ENCODE results near the gene RIOK3.
A peak's percentile ranks its signal among the peaks of the same experiment; 100 is the strongest.
"Not testable (repeated sequence)": the region's sequence is repeated elsewhere in the genome, so short reads cannot be mapped to it uniquely, and the experiment has no call there.

Gene RIOK3

GRCh38 chr18:23452728-23453679 is at the start of gene RIOK3:
RIOK3 (plus strand) TSS chr18:23453287; CDS start chr18:23453440, 153 bp downstream.
- peak; percentile 96 for FAIRE-seq

- no peak for FAIRE-seq
These were observed 49.8 kb upstream of the RIOK3 start for GRCh38 chr18:23403310-23403709.

GRCh38 chr18:23405636-23406035 is 47.5 kb upstream of the RIOK3 start:
- no peak for FAIRE-seq

GRCh38 chr18:23406271-23406787 is 46.8 kb upstream of the RIOK3 start:
- FAIRE-seq, result no peak

- no peak for FAIRE-seq
These were observed 40.6 kb upstream of the RIOK3 start for GRCh38 chr18:23412351-23412964.

- FAIRE-seq, result no peak
These were observed 37.6 kb upstream of the RIOK3 start for GRCh38 chr18:23415515-23415914.

- FAIRE-seq, result no peak
These were observed 36.8 kb upstream of the RIOK3 start for GRCh38 chr18:23416298-23416697.

- FAIRE-seq, result no peak
These were observed 31.8 kb upstream of the RIOK3 start for GRCh38 chr18:23421277-23421676.

- FAIRE-seq, result no peak
These were observed 30.2 kb upstream of the RIOK3 start for GRCh38 chr18:23422751-23423418.

- FAIRE-seq, result no peak
These were observed 28.5 kb upstream of the RIOK3 start for GRCh38 chr18:23424616-23425015.

GRCh38 chr18:23428821-23429220 is 24.3 kb upstream of the RIOK3 start:
- no peak for FAIRE-seq

- not testable (repeated sequence) for FAIRE-seq
These were observed 23.5 kb upstream of the RIOK3 start for GRCh38 chr18:23429538-23429937.

- no peak for FAIRE-seq
These were observed 19.7 kb upstream of the RIOK3 start for GRCh38 chr18:23433360-23433759.

GRCh38 chr18:23437357-23438045 is 15.6 kb upstream of the RIOK3 start:
- peak; percentile 82 for FAIRE-seq

- no peak for FAIRE-seq
These were observed 15.1 kb upstream of the RIOK3 start for GRCh38 chr18:23438046-23438377.

GRCh38 chr18:23438608-23439366 is 14.3 kb upstream of the RIOK3 start:
- FAIRE-seq, result no peak

GRCh38 chr18:23440131-23440530 is 13.0 kb upstream of the RIOK3 start:
- FAIRE-seq, result no peak

GRCh38 chr18:23442958-23443357 is 10.1 kb upstream of the RIOK3 start:
- FAIRE-seq, result no peak

- no peak for FAIRE-seq
These were observed 4.8 kb upstream of the RIOK3 start for GRCh38 chr18:23448291-23448690.

GRCh38 chr18:23450022-23450421 is 3.1 kb upstream of the RIOK3 start:
- FAIRE-seq, result no peak

- FAIRE-seq, result no peak
These were observed 2.1 kb upstream of the RIOK3 start for GRCh38 chr18:23451011-23451410.

GRCh38 chr18:23451491-23451890 is 1.6 kb upstream of the RIOK3 start:
- no peak for FAIRE-seq

All from G401.6 (cell line).